ENCODE data around the gene MAEA. TPM values are rescaled to one million over a fixed set of nuclear protein-coding genes. Genes with fewer than 3 reads are reported as not detected.

Gene MAEA
- total RNA-seq, 4 donors from 2014 or later = 33.1 to 60.1 (median 50.5) TPM

DNA sequence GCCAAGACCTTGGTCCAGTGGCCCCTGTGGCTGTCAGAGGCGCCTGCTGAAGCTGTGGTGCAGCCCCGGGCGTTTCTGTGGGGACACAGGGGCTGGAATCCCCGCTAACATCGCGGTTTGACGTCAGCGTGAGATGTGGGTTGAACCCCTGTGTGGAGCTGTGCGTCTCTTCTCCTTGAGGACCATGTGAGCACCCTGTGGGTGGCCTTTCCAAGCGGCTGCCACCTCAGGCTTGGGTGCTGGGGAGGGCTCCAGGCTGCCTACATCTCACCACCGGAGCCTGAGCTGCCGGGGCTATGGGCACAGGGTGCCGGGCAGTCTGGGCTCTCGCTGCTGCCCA is 85.0 kb downstream of the MAEA start:
- TF ChIP-seq, protein P1, sequence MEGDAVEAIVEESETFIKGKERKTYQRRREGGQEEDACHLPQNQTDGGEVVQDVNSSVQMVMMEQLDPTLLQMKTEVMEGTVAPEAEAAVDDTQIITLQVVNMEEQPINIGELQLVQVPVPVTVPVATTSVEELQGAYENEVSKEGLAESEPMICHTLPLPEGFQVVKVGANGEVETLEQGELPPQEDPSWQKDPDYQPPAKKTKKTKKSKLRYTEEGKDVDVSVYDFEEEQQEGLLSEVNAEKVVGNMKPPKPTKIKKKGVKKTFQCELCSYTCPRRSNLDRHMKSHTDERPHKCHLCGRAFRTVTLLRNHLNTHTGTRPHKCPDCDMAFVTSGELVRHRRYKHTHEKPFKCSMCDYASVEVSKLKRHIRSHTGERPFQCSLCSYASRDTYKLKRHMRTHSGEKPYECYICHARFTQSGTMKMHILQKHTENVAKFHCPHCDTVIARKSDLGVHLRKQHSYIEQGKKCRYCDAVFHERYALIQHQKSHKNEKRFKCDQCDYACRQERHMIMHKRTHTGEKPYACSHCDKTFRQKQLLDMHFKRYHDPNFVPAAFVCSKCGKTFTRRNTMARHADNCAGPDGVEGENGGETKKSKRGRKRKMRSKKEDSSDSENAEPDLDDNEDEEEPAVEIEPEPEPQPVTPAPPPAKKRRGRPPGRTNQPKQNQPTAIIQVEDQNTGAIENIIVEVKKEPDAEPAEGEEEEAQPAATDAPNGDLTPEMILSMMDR (IDR thresholded peaks at IDR 0.05; ENCODE audit: low read depth) = no peak

DNA sequence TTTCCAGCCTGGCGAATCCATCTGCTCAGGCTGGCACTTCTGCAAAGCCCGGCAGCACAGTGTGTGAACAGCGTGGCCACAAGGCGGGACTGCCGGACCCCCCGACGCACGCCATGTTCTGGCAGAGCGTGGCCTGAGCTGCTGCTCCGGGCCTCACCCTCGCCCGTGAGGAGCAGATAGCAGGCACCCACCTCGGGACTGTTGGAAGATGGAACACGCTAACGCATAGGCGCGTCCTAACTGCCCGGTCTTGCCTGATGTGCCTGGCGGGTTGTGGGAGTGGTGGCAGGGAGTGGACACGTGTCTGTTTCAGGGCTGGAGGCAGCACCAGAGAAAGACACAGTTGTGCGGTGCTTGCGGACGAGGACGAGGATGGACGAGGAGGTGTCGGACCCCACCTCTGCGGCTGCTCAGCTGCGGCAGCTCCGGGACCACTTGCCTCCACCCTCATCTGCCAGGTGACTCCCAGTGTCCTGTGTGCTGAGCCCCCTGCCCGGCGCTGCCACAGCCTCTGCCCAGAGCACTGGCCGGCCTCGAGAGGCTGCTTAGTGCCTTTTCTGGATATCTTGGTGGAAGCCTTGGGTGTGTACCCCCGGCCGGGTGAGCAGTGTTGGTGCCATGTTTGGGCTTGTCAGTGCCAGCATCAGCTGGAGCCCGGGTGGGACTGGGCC is 85.5 kb downstream of the MAEA start:
- TF ChIP-seq, protein P1 (IDR thresholded peaks at IDR 0.05; ENCODE audit: low read depth) = no peak

DNA sequence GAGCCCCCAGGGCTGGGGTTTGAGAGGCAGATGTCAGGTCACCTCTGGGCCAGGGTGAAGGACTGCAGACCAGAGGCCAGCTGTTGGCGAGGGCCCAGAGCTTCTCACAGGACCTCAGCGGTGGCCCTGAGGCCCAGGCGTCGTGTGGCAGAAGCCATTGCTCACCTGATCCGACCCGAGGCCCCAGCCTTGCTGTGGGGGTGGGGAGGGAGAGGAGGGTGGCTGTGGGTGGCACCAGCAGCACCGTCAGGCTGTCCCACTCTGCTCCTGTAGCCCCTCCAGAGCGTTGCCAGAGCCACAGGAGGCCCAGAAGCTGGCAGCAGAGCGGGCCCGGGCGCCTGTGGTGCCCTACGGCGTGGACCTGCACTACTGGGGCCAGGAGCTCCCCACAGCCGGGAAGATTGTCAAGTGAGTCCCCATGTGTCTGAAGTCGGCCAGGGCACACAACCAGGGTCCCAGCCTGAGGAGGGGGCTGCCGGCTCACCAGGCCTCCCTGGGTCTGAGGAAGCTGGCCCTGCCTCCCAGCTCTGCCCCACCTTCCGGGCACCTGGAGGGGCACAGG is 86.2 kb downstream of the MAEA start:
- TF ChIP-seq, protein P1 (IDR thresholded peaks at IDR 0.05; ENCODE audit: low read depth) = no peak

DNA sequence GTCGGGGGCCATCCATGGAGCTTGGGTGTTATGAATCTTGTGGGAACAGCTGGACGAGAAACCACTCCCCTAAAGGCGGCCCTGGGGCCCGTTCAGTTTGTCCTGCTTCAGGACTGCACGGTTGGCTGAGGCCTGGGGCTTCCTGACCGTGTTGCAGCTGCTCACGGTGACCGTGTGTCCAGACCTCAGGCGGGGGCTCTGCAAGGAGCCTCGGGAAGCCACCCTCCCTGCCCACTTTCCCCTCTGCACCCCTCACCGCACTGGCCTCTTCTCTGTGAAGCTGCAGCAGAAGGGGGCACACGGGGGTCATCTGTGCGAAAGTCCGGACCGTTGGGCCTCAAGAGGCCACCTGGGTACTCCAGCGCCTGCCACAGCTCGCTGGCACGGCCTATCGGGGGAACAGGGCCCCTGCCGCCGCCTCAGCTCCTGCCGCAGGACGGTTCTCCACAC is 86.7 kb downstream of the MAEA start:
- TF ChIP-seq, protein P1 (IDR thresholded peaks at IDR 0.05; ENCODE audit: low read depth) = no peak

DNA sequence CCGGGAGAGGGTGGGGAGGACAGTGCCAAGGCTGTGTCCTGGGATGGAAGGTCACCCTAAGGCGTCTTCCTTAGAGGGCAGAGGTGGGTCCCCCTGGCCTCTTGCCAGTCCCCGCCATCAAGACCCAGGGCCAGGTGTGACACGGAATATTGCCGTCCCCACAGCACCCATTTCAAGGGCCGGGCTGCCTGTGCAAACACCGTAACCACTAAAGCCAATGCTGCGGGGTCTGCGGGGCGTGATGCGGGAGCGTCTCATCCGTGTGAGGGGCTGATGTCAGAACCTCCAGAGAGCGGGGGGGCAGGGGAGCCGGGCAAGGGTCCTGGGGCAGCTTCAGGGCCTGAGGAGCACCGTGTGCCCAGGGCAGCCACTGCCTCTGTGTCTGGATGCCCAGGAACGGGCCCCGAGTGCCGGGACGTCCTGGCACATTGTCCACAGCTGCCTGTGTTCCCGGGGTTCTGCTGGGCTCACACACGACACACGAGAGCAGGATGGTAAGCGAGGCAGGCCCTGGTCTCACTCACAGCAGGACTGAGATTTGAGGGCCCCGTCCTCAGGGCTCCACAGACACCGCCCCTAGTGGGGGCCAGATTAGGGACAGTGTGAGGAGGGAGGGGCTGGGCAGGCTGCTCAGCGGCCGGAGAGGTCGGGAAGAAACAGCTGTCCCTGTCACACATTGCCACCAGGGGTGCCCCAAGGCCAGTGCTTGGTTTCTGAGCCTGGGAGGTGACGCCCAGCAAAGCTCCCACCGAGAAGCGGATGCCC is 87.3 kb downstream of the MAEA start:
- TF ChIP-seq, protein P1 (IDR thresholded peaks at IDR 0.05; ENCODE audit: low read depth) = no peak

DNA sequence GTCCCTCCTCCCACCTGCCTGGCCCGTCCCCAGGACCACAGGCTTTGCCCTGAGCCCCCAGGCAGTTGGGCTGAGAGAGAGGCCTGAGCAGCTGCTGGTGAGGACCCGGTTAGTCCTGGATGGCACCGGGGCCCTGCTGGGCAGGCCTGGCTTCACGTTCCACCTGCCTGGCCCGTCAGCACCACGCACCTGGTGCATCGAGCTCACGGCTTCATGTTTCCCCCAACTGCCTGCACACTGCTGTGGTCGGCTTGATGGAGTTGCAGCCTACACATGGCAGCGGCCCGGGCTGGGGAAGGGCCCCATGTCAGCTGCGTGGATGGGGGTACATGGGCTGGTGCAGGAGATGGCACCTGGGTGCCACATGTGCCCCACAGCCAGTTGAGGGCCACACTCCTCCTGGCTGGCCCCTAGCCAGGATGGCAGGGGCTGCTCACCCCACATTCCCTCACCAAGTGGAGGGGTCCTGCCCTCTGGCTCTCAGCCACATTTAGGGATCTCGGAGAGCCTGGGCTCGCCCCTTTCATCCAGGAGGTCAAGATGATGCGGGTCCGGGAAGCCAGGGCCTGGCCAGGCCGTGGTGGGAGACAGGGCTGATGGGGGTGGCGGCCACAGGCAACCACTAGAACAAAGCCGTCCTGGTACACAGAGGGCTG is 88.0 kb downstream of the MAEA start:
- TF ChIP-seq, protein P1 (IDR thresholded peaks at IDR 0.05; ENCODE audit: low read depth) = no peak
